HEK293 (cell line): ENCODE measurements around the gene CNTNAP4.

Experiments used
- CTCF ChIA-PET: fragments of 350-600 bp; formaldehyde crosslinking; extraction: SDS; loops from one replicate; lab custom pipeline; 2021; ENCODE audit warnings: antibody characterized with exemption; lab: Yijun Ruan, JAX
- POLR2A ChIA-PET: fragments of 300-600 bp; formaldehyde crosslinking; extraction: SDS; loops from one replicate; lab custom pipeline; 2020; ENCODE audit warnings: antibody characterized with exemption, inconsistent platforms; lab: Yijun Ruan, JAX
- H3K27ac ChIP-seq: fragments of 200-500 bp; sonication (Bioruptor generic); 2 replicates; pipeline ENCODE4 v1.5.1; 2014; ENCODE audit warnings: low read depth, low read length, control low read depth, inconsistent platforms; ENCODE audit errors: extremely low read depth
- H3K36me3 ChIP-seq, 2 experiments: fragments of 200-500 bp in 1 of 2; sonication (Bioruptor generic) in 1 of 2; 1 replicate in 1 of 2; 2 replicates in 1 of 2; pipeline ENCODE4 v1.5.1; 2014 to 2017; ENCODE audit warnings: inconsistent platforms in 2 of 2, low read length in 2 of 2; ENCODE audit not compliant: control insufficient read depth in 2 of 2, insufficient read depth in 1 of 2
- H3K4me1 ChIP-seq: fragments of 200-500 bp; sonication (Bioruptor generic); 2 replicates; pipeline ENCODE4 v1.5.1; 2014; ENCODE audit warnings: mild to moderate bottlenecking, low read length, inconsistent platforms; ENCODE audit not compliant: control insufficient read depth, insufficient read depth
- H3K4me3 ChIP-seq: 2 replicates; pipeline ENCODE4 v1.5.1; 2011; ENCODE audit warnings: low read depth, mild to moderate bottlenecking, control low read depth, low read length, moderate library complexity
- H3K9me3 ChIP-seq: fragments of 200-500 bp; sonication (Bioruptor generic); 2 replicates; pipeline ENCODE4 v1.5.1; 2014; ENCODE audit warnings: low read depth, low read length, inconsistent platforms; ENCODE audit not compliant: control insufficient read depth, insufficient read depth
- BCL11A ChIP-seq: fragments of 450-650 bp; formaldehyde crosslinking; IDR thresholded peaks from 2 replicates; pipeline ENCODE4 v1.5.1; 2016; ENCODE audit warnings: low read depth, missing biosample characterization, missing genetic modification characterization
- BCL6B ChIP-seq: fragments of 450-650 bp; formaldehyde crosslinking; IDR thresholded peaks from 2 replicates; pipeline ENCODE4 v1.5.1; 2017; ENCODE audit warnings: missing biosample characterization, missing genetic modification characterization
- GFI1B ChIP-seq: fragments of 450-650 bp; formaldehyde crosslinking; IDR thresholded peaks from 2 replicates; pipeline ENCODE4 v1.5.1; 2016; ENCODE audit warnings: missing biosample characterization, missing genetic modification characterization
- GLI2 ChIP-seq: fragments of 450-650 bp; formaldehyde crosslinking; IDR thresholded peaks from 2 replicates; pipeline ENCODE4; 2017; ENCODE audit warnings: missing biosample characterization, missing genetic modification characterization, low read depth, borderline replicate concordance
- IKZF3 ChIP-seq: fragments of 450-650 bp; IDR thresholded peaks from 2 replicates; pipeline ENCODE4 v1.5.0; 2018; ENCODE audit warnings: missing biosample characterization, mild to moderate bottlenecking, missing genetic modification characterization, moderate library complexity
- REST ChIP-seq: fragments of 450-650 bp; formaldehyde crosslinking; IDR thresholded peaks from 2 replicates; pipeline ENCODE4 v1.5.1; 2016; ENCODE audit warnings: missing biosample characterization, missing genetic modification characterization
- ZNF16 ChIP-seq: fragments of 450-650 bp; formaldehyde crosslinking; IDR thresholded peaks from 2 replicates; pipeline ENCODE4 v1.5.1; 2016; ENCODE audit warnings: low read depth, missing biosample characterization, missing genetic modification characterization
- ZNF169 ChIP-seq: fragments of 450-650 bp; formaldehyde crosslinking; IDR thresholded peaks from 2 replicates; pipeline ENCODE4 v1.5.1; 2016; ENCODE audit warnings: missing biosample characterization, missing genetic modification characterization
- ZNF292 ChIP-seq: fragments of 450-650 bp; formaldehyde crosslinking; IDR thresholded peaks from 2 replicates; pipeline ENCODE4 v1.5.1; 2016; ENCODE audit warnings: low read depth, missing biosample characterization, missing genetic modification characterization, borderline replicate concordance
- ZNF302 ChIP-seq: fragments of 450-650 bp; formaldehyde crosslinking; IDR thresholded peaks from 2 replicates; pipeline ENCODE4 v1.5.1; 2016; ENCODE audit warnings: missing biosample characterization, missing genetic modification characterization, low read depth
- ZNF433 ChIP-seq: fragments of 450-650 bp; formaldehyde crosslinking; IDR thresholded peaks from 2 replicates; pipeline ENCODE4 v1.5.1; 2016; ENCODE audit warnings: missing biosample characterization, missing genetic modification characterization, low read depth
- ZNF518A ChIP-seq: fragments of 450-650 bp; formaldehyde crosslinking; conservative IDR thresholded peaks from 2 replicates; pipeline ENCODE4 v1.5.1; 2016; ENCODE audit warnings: low read depth, missing biosample characterization, missing genetic modification characterization
- ZNF530 ChIP-seq: fragments of 450-650 bp; formaldehyde crosslinking; IDR thresholded peaks from 2 replicates; pipeline ENCODE4 v1.5.1; 2016; ENCODE audit warnings: low read depth, missing biosample characterization, missing genetic modification characterization
- ZNF561 ChIP-seq: fragments of 450-650 bp; IDR thresholded peaks from 2 replicates; pipeline ENCODE4 v1.5.1; 2018; ENCODE audit warnings: missing biosample characterization, missing genetic modification characterization, borderline replicate concordance
- ZNF639 ChIP-seq: fragments of 450-650 bp; formaldehyde crosslinking; IDR thresholded peaks from 2 replicates; pipeline ENCODE4 v1.5.1; 2016; ENCODE audit warnings: missing biosample characterization, missing genetic modification characterization
- ZNF654 ChIP-seq: fragments of 450-650 bp; formaldehyde crosslinking; IDR thresholded peaks from 2 replicates; pipeline ENCODE4 v1.5.1; 2016; ENCODE audit warnings: low read depth, missing biosample characterization, missing genetic modification characterization
- ZNF664 ChIP-seq: fragments of 450-650 bp; formaldehyde crosslinking; IDR thresholded peaks from 2 replicates; pipeline ENCODE4 v1.5.1; 2016; ENCODE audit warnings: missing biosample characterization, missing genetic modification characterization

The CNTNAP4 gene

GRCh38 chr16:76235025-76235424 is 42.2 kb upstream of the CNTNAP4 start:
- ChIA-PET POLR2A (no interaction called here), CTCF (no interaction called here)
- Histone ChIP-seq H3K27ac (no peak overlapping the region), H3K4me1 (no peaks in the 10 kb centered on the region), H3K4me3 (no peak overlapping the region), H3K9me3 (no peaks in the 10 kb centered on the region), H3K36me3 (no peaks in the 10 kb centered on the region)
- TF ChIP-seq ZNF169 (tag by site-specific recombination), result no peak
- TF ChIP-seq ZNF302 (tag by site-specific recombination), result no peak
- no peak for TF ChIP-seq ZNF518A (tag by site-specific recombination)
- no peak for TF ChIP-seq ZNF292 (tag by site-specific recombination)
- TF ChIP-seq GLI2 (tag by site-specific recombination), result no peak
- no peak for TF ChIP-seq REST
- no peak for TF ChIP-seq ZNF561 (tag by site-specific recombination)
- no peak for TF ChIP-seq ZNF530 (tag by site-specific recombination)
- no peak for TF ChIP-seq ZNF639 (tag by site-specific recombination)
- no peak for TF ChIP-seq BCL6B (tag by site-specific recombination)
- TF ChIP-seq BCL11A (tag by site-specific recombination), result no peak
- TF ChIP-seq ZNF433 (tag by site-specific recombination), result no peak
- no peak for TF ChIP-seq GFI1B
- TF ChIP-seq IKZF3 (tag by site-specific recombination), result no peak
- no peak for TF ChIP-seq ZNF16 (tag by site-specific recombination)
- no peak for TF ChIP-seq ZNF664
- no peak for TF ChIP-seq ZNF654 (tag by site-specific recombination)
